Measurements from ENCODE around the gene SPATC1L.
A peak's percentile ranks its signal among the peaks of the same experiment; 100 is the strongest.
"Not testable (repeated sequence)": the region's sequence is repeated elsewhere in the genome, so short reads cannot be mapped to it uniquely, and the experiment has no call there.

The SPATC1L gene

DNA sequence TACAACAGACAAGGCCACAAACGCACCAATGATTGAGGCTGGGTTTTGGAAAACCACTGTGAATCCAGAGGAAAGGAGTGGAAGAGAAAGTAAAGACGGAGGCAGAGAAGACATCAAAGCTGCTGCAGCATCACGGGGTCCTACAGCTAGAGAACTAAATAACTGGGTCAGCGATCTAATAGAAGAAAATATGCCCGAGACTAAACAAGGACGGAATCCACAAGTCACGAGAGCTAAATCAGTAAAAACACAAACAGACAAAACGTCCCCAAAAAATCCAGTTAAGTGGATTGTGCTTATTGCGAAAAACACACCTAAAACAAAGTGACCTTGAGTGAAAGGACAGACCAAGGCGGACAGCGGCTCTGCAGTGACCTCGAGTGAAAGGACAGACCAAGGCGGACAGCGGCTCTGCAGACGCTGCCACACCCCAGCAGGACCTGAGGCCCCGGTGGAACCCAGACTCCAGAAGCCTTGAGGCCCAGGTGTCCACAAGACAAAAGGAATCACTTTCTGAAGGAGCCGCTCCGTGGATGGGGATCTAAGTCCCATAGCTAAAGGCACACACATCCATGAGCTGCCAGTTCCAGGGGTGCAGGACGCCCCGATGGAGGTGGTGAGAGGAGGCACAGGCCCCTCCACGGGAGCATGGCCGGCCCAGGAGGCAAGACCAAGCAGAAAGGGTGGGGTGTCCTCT lies 34.9 kb downstream of the SPATC1L start:
- DNase-seq = no peak

DNA sequence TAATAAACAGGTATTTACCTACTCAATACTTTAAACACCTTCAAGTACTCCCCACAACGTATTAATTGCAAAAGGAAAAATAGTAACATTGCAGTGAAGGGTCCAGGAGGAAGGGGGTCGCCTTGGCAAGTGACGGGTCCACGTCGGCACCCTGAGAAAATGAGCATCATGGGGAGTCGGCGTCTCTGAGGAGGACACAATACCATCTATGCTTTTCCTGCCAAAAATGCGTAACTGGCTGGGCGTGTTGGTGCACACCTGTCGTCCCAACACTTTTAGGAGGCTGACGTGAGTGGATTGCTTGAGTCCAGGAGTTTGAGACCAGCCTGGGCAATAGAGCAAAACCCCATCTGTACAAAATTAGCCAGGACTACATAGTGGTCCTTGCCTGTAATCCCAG lies 36.2 kb downstream of the SPATC1L start:
- DNase-seq = no peak

GRCh38 chr21:46147429-46147828 lies 36.8 kb downstream of the SPATC1L start:
- DNase-seq = peak; percentile 77

GRCh38 chr21:46146856-46147255 lies 37.4 kb downstream of the SPATC1L start:
- no peak for DNase-seq

GRCh38 chr21:46145840-46146691 lies 38.2 kb downstream of the SPATC1L start:
- DNase-seq = no peak

DNA sequence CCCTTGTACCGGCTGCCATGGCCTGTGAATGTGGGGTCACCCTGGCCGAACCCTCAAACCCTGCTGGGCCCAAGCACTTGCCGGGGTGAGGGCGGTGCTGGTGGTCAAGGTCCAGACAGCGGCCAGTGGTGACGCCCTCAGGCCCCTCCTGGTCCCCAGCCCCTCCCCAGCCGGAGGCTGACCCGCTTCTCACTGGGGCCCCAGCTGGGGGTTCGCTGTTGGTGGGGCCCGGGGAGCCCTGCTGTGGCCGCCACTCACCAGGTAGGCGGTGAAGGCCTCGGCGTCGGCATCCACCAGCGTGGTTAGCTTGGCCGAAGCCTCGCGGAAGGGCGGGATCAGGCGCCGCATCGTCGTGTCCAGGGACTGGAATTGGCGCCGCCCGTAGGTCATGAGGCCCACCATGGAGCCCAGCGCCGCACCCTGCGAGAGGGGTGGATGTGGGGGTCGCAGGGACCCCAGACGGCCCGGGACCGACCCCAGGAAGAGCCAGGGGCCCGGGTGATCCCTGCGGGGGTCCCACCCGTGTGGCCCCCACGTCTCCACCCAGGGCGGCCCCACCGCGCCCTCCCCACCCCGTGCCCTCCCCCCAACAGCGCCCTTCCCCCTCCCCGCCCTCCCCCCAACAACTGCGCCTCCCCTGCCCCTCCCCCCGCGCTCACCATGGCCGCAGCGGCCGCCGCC lies 39.0 kb downstream of the SPATC1L start:
- no peak for DNase-seq

- peak; percentile 27 for DNase-seq
Observed at GRCh38 chr21:46144464-46145070, 39.7 kb downstream of the SPATC1L start.

GRCh38 chr21:46142582-46143473 lies 41.4 kb downstream of the SPATC1L start:
- DNase-seq = peak; percentile 24

- DNase-seq = no peak
Observed at GRCh38 chr21:46141767-46142581, 42.3 kb downstream of the SPATC1L start.

DNA sequence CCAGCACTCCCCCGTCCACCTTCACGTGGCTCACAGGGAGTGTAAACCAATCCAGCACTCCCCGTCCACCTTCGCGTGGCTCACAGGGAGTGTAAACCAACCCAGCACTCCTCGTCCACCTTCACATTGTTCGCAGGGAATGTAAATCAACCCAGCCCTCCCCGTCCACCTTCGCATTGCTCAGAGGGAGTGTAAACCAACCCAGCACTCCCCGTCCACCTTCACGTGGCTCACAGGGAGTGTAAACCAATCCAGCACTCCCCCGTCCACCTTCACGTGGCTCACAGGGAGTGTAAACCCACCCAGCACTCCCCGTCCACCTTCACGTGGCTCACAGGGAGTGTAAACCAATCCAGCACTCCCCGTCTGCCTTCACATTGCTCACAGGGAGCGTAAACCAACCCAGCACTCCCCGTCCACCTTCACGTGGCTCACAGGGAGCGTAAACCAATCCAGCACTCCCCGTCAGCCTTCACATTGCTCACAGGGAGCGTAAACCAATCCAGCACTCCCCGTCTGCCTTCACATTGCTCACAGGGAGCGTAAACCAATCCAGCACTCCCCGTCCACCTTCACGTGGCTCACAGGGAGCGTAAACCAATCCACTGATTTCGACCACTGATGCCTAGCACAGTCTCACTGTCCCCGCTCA lies 43.8 kb downstream of the SPATC1L start:
- not testable (repeated sequence) for DNase-seq

GRCh38 chr21:46139686-46140085 lies 44.6 kb downstream of the SPATC1L start:
- DNase-seq = no peak

DNA sequence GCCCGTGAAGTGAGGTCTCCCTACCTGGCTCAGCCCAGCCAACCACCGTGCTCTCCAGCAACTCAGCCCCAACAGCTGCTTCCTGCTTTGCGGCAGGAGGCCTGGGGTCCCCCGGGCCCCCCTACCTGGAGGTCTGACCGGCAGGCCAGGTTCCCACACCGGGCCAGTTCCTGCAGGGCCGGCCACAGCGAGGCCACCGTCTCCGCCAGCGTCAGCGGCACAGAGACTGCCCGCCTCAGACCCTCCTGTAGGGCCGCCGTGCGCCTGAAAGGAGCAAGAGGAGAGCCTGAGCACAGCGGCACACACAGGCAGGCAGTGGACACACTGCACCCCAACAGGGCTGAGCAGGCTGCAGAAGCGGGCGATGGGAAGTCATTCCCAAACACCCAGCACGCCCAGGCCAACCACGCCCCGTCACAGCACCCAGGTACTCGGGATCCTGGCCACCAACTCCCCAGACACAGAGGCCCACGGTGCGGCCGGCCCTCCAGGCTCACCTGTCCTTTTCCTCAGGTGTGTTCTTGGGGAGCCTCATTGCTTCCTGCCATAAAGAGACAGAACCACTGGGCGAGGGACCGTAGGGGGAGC lies 45.8 kb downstream of the SPATC1L start:
- DNase-seq = no peak

DNA sequence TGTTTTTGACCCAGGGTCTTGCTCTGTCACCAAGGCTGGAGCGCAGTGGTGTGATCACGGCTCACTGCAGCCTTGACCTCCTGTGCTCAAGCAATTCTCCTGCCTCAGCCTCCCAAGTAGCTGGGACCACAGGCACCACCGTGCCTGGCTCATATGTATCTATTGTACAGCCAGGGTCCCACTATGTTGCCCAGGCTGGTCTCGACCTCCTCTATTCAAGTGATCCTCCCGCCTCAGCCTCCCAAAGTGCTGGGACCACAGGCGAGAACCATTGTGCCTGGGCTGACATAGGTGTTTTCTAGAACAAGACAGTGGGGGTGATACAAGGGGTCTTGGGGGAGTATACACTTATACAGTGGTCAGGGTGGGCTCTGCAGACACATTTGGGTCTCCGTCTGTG lies 46.4 kb downstream of the SPATC1L start:
- DNase-seq = no peak

DNA sequence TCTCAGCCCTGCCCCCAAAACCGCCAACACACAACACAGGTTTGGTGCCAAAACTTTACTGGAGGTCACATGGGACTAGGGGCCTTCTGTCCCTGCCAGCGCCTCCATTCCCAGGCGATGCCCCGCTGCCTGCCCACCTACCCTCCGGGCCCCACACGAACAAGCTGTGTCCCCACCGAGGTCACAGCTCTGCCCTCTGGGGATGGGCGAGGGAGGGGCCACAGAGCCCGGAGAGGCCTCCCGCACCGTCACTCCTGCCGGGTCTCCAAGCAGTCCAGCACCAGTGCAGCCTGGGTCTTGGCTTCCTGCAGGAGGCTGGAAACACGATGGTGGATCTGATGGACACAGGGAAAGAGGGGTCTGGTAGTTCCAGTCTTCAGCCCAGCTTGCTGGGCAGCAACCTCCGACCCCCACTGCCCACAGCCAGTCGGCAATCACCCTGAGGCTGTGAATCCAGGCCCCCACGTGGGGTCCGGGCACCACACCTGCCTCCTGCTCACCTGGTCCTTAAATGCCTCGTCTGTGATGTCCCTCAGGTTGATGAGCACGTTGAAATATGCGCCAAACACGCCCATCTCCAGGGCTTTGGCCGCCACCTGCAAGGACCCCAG lies 47.4 kb downstream of the SPATC1L start:
- no peak for DNase-seq

GRCh38 chr21:46135782-46136395 lies 48.4 kb downstream of the SPATC1L start:
- no peak for DNase-seq

GRCh38 chr21:46131838-46132651 lies 52.2 kb downstream of the SPATC1L start:
- DNase-seq = no peak

DNA sequence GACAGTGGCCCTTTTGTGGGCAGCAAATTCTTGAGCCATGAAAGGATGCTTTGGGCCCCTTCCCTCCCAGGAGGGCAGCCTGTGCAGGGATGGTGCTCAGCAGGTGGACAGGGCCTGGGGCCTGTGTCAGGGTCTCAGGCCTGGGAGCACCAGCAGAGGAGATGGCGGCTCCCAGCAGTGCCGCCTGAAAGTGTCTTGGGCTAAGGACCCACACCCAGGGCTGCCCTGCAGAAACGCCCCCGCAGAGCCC lies 52.7 kb downstream of the SPATC1L start:
- no peak for DNase-seq

DNA sequence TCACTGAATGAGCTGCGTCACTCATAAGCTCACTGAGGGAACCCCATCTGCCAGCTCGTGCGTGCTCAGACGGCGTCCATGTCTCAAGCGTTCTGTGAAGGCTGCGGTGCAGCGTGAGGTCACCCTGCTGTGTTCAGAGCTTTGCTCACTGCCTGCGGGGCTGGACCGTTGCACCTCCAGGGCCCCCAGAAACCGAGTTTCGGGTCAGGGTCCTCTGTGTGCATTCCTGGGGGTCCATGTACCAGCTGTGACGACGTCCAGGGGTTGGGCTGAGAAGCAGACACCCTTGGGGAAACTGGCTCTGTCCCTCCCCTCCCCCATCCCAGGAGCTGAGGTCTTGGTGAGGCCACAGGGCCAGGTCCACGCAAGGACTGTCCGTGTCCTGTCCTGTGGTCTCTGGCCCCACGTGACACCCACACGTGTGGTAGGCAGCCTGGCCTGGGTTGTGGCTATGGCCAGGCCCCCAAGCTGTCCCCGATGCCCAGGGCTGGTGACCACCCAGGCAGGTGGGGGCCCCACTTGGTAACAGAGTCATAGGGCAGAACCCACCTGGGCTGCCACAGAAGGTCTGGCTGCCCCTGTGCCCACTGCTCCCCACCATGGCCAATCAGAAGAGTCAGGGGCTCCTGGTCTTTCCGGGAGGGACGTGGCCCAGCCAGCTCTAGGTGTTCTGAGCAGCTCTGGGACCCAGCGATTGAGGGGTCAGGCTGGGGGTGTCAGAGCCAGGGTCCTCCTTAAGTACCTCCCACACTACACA lies 53.2 kb downstream of the SPATC1L start:
- DNase-seq = no peak
